ENCODE results near the gene SLC9A9. TPM values are rescaled to one million over a fixed set of nuclear protein-coding genes. Genes with fewer than 3 reads are reported as not detected.

Gene SLC9A9
- total and polyA plus RNA-seq, 4 donors: 12.0 to 39.7 (median 19.1) TPM

GRCh38 chr3:143605233-143605950, 242.9 kb downstream of the SLC9A9 start:
- no peaks in the 10 kb centered on the region for H3K36me3 ChIP-seq (ENCODE audit: control insufficient read depth, insufficient read depth, low read length)
- DNase-seq (ENCODE audit: low read depth in 4 of 6, low spot score in 6 of 6): no peak
- no peak overlapping the region for H3K4me3 ChIP-seq (ENCODE audit: low read depth, low read length)
- H3K27ac ChIP-seq (ENCODE audit: low read depth, low read length): no peak overlapping the region
- H3K27me3 ChIP-seq (ENCODE audit: control insufficient read depth, insufficient read depth, low read length): no peaks in the 10 kb centered on the region
- no peaks in the 10 kb centered on the region for H3K4me1 ChIP-seq (ENCODE audit: control insufficient read depth, insufficient read depth, low read length)
- no peaks in the 10 kb centered on the region for H3K9me3 ChIP-seq (ENCODE audit: control insufficient read depth, insufficient read depth, low read length)
- no CpG with 5 or more reads among the region's 3 CpGs for WGBS (ENCODE audit: insufficient coverage)

GRCh38 chr3:143604402-143605185, 243.7 kb downstream of the SLC9A9 start:
- Histone ChIP-seq H3K36me3 (ENCODE audit: control insufficient read depth, insufficient read depth, low read length) (no peaks in the 10 kb centered on the region), H3K4me1 (ENCODE audit: control insufficient read depth, insufficient read depth, low read length) (no peaks in the 10 kb centered on the region), H3K27ac (ENCODE audit: low read depth, low read length) (no peak overlapping the region), H3K9me3 (ENCODE audit: control insufficient read depth, insufficient read depth, low read length) (no peaks in the 10 kb centered on the region), H3K27me3 (ENCODE audit: control insufficient read depth, insufficient read depth, low read length) (no peaks in the 10 kb centered on the region), H3K4me3 (ENCODE audit: low read depth, low read length) (no peak overlapping the region)
- WGBS (ENCODE audit: insufficient coverage): 45% methylated on average over 2 of the region's 5 CpGs
- DNase-seq (ENCODE audit: low read depth in 4 of 6, low spot score in 6 of 6): peak in 1 of 6 donors; percentile 11

DNA sequence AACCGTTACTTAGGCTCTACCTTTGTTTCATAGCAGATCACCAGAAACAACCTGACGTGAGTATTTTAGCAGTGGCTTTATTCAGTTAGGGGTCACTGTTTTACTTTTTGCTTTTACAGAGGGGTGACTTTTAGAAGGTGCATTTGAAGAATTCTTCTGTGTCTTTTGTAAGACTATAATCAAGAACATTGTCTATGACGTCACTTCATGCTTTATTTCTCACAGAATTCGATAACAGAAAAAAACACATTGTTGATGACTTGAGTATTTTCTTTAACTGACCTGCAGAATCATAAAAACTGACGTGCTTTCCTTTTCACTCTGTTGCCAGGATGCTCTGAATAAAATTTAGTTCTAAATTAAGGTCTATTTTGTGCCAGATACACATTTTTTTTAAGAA, 244.5 kb downstream of the SLC9A9 start:
- no peak for DNase-seq (ENCODE audit: low read depth in 4 of 6, low spot score in 6 of 6)
- Histone ChIP-seq H3K4me1 (ENCODE audit: control insufficient read depth, insufficient read depth, low read length) (no peaks in the 10 kb centered on the region), H3K4me3 (ENCODE audit: low read depth, low read length) (no peak overlapping the region), H3K27ac (ENCODE audit: low read depth, low read length) (no peak overlapping the region), H3K9me3 (ENCODE audit: control insufficient read depth, insufficient read depth, low read length) (no peaks in the 10 kb centered on the region), H3K36me3 (ENCODE audit: control insufficient read depth, insufficient read depth, low read length) (no peaks in the 10 kb centered on the region), H3K27me3 (ENCODE audit: control insufficient read depth, insufficient read depth, low read length) (no peaks in the 10 kb centered on the region)
- no CpG with 5 or more reads among the region's 5 CpGs for WGBS (ENCODE audit: insufficient coverage)

GRCh38 chr3:143601723-143602484, 246.4 kb downstream of the SLC9A9 start:
- 82% methylated on average over 4 of the region's 6 CpGs for WGBS (ENCODE audit: insufficient coverage)
- DNase-seq (ENCODE audit: low read depth in 4 of 6, low spot score in 6 of 6): no peak
- peaks cover 9% of the 10 kb centered on the region for H3K4me1 ChIP-seq (ENCODE audit: control insufficient read depth, insufficient read depth, low read length)
- H3K27me3 ChIP-seq (ENCODE audit: control insufficient read depth, insufficient read depth, low read length): no peaks in the 10 kb centered on the region
- no peaks in the 10 kb centered on the region for H3K9me3 ChIP-seq (ENCODE audit: control insufficient read depth, insufficient read depth, low read length)
- no peak overlapping the region for H3K4me3 ChIP-seq (ENCODE audit: low read depth, low read length)
- no peak overlapping the region for H3K27ac ChIP-seq (ENCODE audit: low read depth, low read length)
- no peaks in the 10 kb centered on the region for H3K36me3 ChIP-seq (ENCODE audit: control insufficient read depth, insufficient read depth, low read length)

- Histone ChIP-seq H3K4me3 (ENCODE audit: low read depth, low read length) (no peak overlapping the region), H3K36me3 (ENCODE audit: control insufficient read depth, insufficient read depth, low read length) (no peaks in the 10 kb centered on the region), H3K27me3 (ENCODE audit: control insufficient read depth, insufficient read depth, low read length) (no peaks in the 10 kb centered on the region), H3K27ac (ENCODE audit: low read depth, low read length) (no peak overlapping the region), H3K9me3 (ENCODE audit: control insufficient read depth, insufficient read depth, low read length) (no peaks in the 10 kb centered on the region), H3K4me1 (ENCODE audit: control insufficient read depth, insufficient read depth, low read length) (peaks cover 9% of the 10 kb centered on the region)
- DNase-seq (ENCODE audit: low read depth in 4 of 6, low spot score in 6 of 6): peak in 1 of 6 donors; percentile 26
- WGBS (ENCODE audit: insufficient coverage): 55% methylated on average over 2 of the region's 4 CpGs
These were observed 247.2 kb downstream of the SLC9A9 start for GRCh38 chr3:143600756-143601718.

DNA sequence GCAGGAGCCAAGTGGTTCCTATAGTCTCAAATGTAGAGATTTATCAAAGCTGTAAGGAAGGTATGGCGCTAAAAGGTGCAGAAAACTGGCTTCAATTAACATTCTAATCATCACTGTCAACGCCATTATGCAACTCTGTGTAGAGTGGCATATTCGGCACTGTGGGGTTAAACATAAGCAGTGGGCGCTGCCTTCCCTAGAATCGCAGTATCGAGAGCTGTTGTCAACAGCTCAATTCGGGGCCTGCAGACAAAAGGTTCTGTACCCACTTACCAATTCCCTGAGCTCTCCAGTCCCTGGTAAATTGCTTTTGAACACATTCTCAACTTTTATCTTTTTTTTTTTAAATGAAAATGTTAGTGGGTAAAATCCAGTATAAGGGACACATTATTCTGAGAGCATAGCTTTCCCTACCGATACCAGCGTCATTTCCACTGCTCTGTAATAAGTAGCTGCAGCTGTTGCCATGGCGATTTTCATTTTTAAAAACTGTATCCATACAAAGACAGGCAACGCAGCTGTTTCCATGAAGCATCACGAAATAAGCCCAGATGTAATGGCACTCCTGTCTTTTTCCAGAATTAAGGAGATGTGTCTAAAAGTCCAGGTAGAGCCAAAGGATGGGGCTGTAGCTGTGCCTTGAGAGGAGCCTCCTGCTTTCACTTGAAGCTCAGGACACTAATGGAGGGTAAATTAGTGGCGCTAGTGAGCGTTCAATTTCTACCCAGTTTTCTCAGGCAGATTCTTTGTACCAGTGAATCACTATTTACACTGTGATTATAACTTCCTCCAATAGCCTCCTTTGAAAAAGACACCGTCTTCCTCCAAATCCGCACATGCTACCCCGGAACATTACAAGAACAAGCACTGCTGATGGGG, 250.3 kb downstream of the SLC9A9 start:
- no peak overlapping the region for H3K4me3 ChIP-seq (ENCODE audit: low read depth, low read length)
- no peak overlapping the region for H3K27ac ChIP-seq (ENCODE audit: low read depth, low read length)

DNA sequence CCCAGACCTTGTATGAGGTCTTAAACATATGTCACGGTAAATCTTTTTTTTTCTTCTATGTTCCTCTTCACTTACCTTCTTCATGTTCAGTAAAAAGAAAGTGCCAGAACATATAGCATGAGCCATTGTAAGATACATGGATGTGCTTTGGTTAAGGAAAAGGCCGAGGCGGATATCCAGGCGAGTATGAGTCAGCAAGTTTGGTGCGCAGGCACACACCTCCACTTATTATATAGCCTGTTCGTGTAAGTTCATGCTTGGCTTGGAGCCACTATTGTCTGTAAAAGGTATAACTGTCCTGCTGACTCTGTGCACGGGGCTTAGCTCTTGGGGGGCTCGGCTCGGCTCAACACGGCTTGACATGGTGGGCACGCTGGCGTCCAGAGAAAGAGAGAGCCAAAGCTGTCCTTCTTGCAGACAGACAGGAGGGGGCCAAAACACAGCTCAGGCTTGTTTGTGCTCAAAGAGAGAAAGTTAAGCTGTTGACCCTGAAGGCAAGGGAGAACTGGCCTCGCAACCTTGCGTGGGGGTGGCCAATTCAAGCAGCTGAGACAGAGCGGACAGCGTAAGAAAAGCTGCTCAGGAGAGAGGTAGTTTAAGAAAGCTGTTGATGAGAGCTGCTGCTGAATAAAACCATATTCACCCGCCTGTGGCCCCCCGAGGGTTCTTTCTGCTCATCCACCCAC, 251.2 kb downstream of the SLC9A9 start:
- DNase-seq (ENCODE audit: low read depth in 4 of 6, low spot score in 6 of 6): peak in 1 of 6 donors; percentile 30
- 91% methylated on average over 10 of the region's 18 CpGs for WGBS (ENCODE audit: insufficient coverage)
- H3K4me1 ChIP-seq (ENCODE audit: control insufficient read depth, insufficient read depth, low read length): peaks cover 9% of the 10 kb centered on the region
- H3K36me3 ChIP-seq (ENCODE audit: control insufficient read depth, insufficient read depth, low read length): no peaks in the 10 kb centered on the region
- no peaks in the 10 kb centered on the region for H3K27me3 ChIP-seq (ENCODE audit: control insufficient read depth, insufficient read depth, low read length)
- no peaks in the 10 kb centered on the region for H3K9me3 ChIP-seq (ENCODE audit: control insufficient read depth, insufficient read depth, low read length)
- H3K4me3 ChIP-seq (ENCODE audit: low read depth, low read length): no peak overlapping the region
- no peak overlapping the region for H3K27ac ChIP-seq (ENCODE audit: low read depth, low read length)

More for the DNA sequence above, 250.3 kb downstream of the SLC9A9 start:
- 61% methylated on average over 10 of the region's 17 CpGs for WGBS (ENCODE audit: insufficient coverage)
- H3K36me3 ChIP-seq (ENCODE audit: control insufficient read depth, insufficient read depth, low read length): no peaks in the 10 kb centered on the region
- peak; percentile 26 to 95 (median 46) for DNase-seq (ENCODE audit: low read depth in 4 of 6, low spot score in 6 of 6)
- no peaks in the 10 kb centered on the region for H3K9me3 ChIP-seq (ENCODE audit: control insufficient read depth, insufficient read depth, low read length)
- H3K4me1 ChIP-seq (ENCODE audit: control insufficient read depth, insufficient read depth, low read length): peaks cover 9% of the 10 kb centered on the region
- no peaks in the 10 kb centered on the region for H3K27me3 ChIP-seq (ENCODE audit: control insufficient read depth, insufficient read depth, low read length)

DNA sequence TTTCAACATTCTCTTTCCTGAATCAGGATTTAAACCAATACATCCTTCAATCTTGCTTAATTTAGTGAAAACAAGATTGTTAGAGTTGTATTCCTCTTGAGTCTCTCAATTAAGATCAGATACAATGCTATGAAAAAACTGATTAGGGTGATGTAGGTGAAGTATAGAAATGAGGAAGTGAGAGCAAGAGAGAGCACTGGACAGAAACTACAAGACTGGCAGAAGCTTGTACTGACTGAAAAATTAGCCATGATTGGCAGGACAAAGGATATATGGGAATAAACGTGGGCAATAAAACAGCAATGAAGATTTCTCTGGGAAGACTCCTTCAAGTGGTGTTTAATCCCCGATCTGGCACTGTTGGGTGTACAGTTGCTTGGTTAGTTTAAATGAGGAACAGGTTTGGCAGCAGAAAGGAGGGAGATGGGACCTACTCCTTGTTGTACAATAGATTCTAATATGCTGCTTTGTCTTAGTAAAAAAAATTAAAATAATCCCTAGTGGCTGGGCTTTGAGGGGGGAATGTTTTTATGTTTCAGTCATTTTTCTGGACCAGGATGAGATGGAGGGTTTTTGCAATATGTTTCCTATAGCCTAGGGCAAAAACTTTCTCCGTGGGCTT, 252.7 kb downstream of the SLC9A9 start:
- 76% methylated on average over 2 of the region's 3 CpGs for WGBS (ENCODE audit: insufficient coverage)
- H3K4me3 ChIP-seq (ENCODE audit: low read depth, low read length): no peak overlapping the region

More for the DNA sequence above, 252.7 kb downstream of the SLC9A9 start:
- H3K36me3 ChIP-seq (ENCODE audit: control insufficient read depth, insufficient read depth, low read length): no peaks in the 10 kb centered on the region
- H3K9me3 ChIP-seq (ENCODE audit: control insufficient read depth, insufficient read depth, low read length): no peaks in the 10 kb centered on the region
- no peak overlapping the region for H3K27ac ChIP-seq (ENCODE audit: low read depth, low read length)
- H3K4me1 ChIP-seq (ENCODE audit: control insufficient read depth, insufficient read depth, low read length): peaks cover 9% of the 10 kb centered on the region
- DNase-seq (ENCODE audit: low read depth in 4 of 6, low spot score in 6 of 6): no peak
- no peaks in the 10 kb centered on the region for H3K27me3 ChIP-seq (ENCODE audit: control insufficient read depth, insufficient read depth, low read length)
